ENCODE measurements around the gene VEGFA. TPM values are rescaled to one million over a fixed set of nuclear protein-coding genes. Genes with fewer than 3 reads are reported as not detected.

The VEGFA gene
- polyA plus RNA-seq, 3 donors, result 19.0 to 454 (median 32.0) TPM

- TF ChIP-seq CTCF (IDR thresholded peaks at IDR 0.05), result no peak
- intact Hi-C loops (cut with micrococcal nuclease), result loop anchor here in 1 of 2 donors (5.0 kb wide), 3 partner anchors 34 to 281 kb away; partner anchors contain the start of genes MRPS18A and VEGFA
- peaks cover 0 to 6% of the 10 kb centered on the region in 2 donors for H3K36me3 Mint-ChIP-seq
These were observed 49.0 kb upstream of the VEGFA start for GRCh38 chr6:43720999-43721398.

DNA sequence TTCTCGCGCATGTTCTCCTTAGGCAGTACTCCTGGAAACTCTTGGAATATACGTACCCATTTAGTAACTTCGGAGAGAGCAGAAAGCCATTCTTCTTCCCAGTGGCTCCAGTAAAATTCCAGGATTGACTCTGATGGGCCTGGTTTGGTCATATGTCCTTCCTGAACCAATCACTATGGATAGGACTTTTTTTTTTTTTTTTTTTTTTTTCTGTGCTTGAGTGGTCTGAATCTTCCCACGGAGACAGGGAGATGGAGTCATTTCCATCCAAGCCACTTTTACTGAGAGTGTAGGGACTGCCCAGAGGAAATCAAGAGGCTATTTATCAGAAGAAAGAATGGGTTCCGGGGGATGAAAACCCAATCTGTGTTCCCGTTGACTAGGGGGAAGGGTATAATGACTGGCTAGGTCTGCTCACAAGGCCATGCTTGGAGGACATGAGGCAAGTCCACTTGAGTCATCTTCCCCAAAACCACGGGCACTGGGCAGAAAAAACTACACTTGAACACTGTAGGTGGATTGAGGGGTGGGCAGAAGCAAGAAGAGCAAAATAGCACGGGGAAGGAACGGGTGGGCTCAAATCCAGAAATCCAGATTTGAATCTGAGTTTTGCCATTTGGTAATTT is 47.0 kb upstream of the VEGFA start:
- H3K4me3 Mint-ChIP-seq, result peak overlapping the region in 1 of 2 donors; percentile 17
- intact Hi-C loops (cut with micrococcal nuclease), result loop anchor here in 1 of 2 donors (5.0 kb wide), 3 partner anchors 36 to 279 kb away; partner anchors contain the start of genes MRPS18A and VEGFA
- H3K27me3 Mint-ChIP-seq (ENCODE audit: low read depth in 3 of 3), result peaks cover 22 to 49% (median 31%) of the 10 kb centered on the region in 3 donors
- peaks cover 48% of the 10 kb centered on the region for H3K4me1 Mint-ChIP-seq
- peak overlapping the region; percentile 24 to 99 (median 95) for H3K27ac Mint-ChIP-seq
- Histone ChIP-seq H3K36me3 (replicated peaks in 1 of 2; ENCODE audit: control insufficient read depth in 1 of 2, insufficient read depth in 2 of 2, low read length in 2 of 2) (no peaks in the 10 kb centered on the region), H3K4me2 (replicated peaks; ENCODE audit: extremely low read depth, low read length, poor library complexity, severe bottlenecking) (no peak overlapping the region), H4K20me1 (ENCODE audit: insufficient read depth, low read length) (no peaks in the 10 kb centered on the region), H3K79me2 (ENCODE audit: insufficient read depth, low read length) (no peaks in the 10 kb centered on the region), H3K27ac (ENCODE audit: low read depth in 1 of 2, low read length in 2 of 2) (peak overlapping the region in 1 of 2 donors; percentile 85), H3K9me3 (replicated peaks in 1 of 2; ENCODE audit: control insufficient read depth in 1 of 2, insufficient read depth in 1 of 2, low read length in 2 of 2) (no peaks in the 10 kb centered on the region), H3K27me3 (ENCODE audit: control insufficient read depth in 2 of 2, insufficient read depth in 2 of 2, low read length in 2 of 2) (peaks cover 7 to 33% of the 10 kb centered on the region in 2 donors), H2AFZ (ENCODE audit: insufficient read depth, low read depth, low read length, poor library complexity, severe bottlenecking) (no peak overlapping the region), H3K4me3 (replicated peaks in 1 of 3; ENCODE audit: low read depth in 2 of 3, low read length in 3 of 3) (no peak overlapping the region), H3K4me1 (ENCODE audit: control insufficient read depth in 1 of 2, insufficient read depth in 2 of 2, low read length in 2 of 2) (peaks cover 37 to 40% of the 10 kb centered on the region in 2 donors), H3K9ac (ENCODE audit: insufficient read depth, low read length, poor library complexity, severe bottlenecking) (no peak overlapping the region)
- peaks cover 0 to 5% of the 10 kb centered on the region in 2 donors for H3K36me3 Mint-ChIP-seq
- H3K9me3 Mint-ChIP-seq, result peaks cover 0 to 3% (median 0%) of the 10 kb centered on the region in 7 donors
- peak; percentile 73 to 87 (median 78) for DNase-seq
- no peak for TF ChIP-seq CTCF (IDR thresholded peaks at IDR 0.05)
- 90% methylated on average over 6 of the region's 10 CpGs for WGBS (ENCODE audit: insufficient coverage)

More at GRCh38 chr6:43720999-43721398, 49.0 kb upstream of the VEGFA start:
- H3K4me1 Mint-ChIP-seq, result peaks cover 41% of the 10 kb centered on the region
- WGBS (ENCODE audit: insufficient coverage), result 100% methylated on average over 1 of the region's 4 CpGs
- no peaks in the 10 kb centered on the region for H3K9me3 ChIP-seq (replicated peaks in 1 of 2; ENCODE audit: control insufficient read depth in 1 of 2, insufficient read depth in 1 of 2, low read length in 2 of 2)
- H3K9ac ChIP-seq (ENCODE audit: insufficient read depth, low read length, poor library complexity, severe bottlenecking), result no peak overlapping the region
- H3K27me3 Mint-ChIP-seq (ENCODE audit: low read depth in 3 of 3), result peaks cover 20 to 31% (median 21%) of the 10 kb centered on the region in 3 donors
- DNase-seq, result no peak
- no peak overlapping the region for H3K27ac Mint-ChIP-seq
- peak overlapping the region in 1 of 2 donors; percentile 18 for H3K4me3 Mint-ChIP-seq
- H4K20me1 ChIP-seq (ENCODE audit: insufficient read depth, low read length), result no peaks in the 10 kb centered on the region
- no peak overlapping the region for H2AFZ ChIP-seq (ENCODE audit: insufficient read depth, low read depth, low read length, poor library complexity, severe bottlenecking)
- H3K4me3 ChIP-seq (replicated peaks in 1 of 3; ENCODE audit: low read depth in 2 of 3, low read length in 3 of 3), result no peak overlapping the region
- peaks cover 0 to 3% (median 0%) of the 10 kb centered on the region in 7 donors for H3K9me3 Mint-ChIP-seq
- H3K27me3 ChIP-seq (ENCODE audit: control insufficient read depth in 2 of 2, insufficient read depth in 2 of 2, low read length in 2 of 2), result peaks cover 0 to 19% of the 10 kb centered on the region in 2 donors
- peaks cover 34 to 36% of the 10 kb centered on the region in 2 donors for H3K4me1 ChIP-seq (ENCODE audit: control insufficient read depth in 1 of 2, insufficient read depth in 2 of 2, low read length in 2 of 2)
- no peak overlapping the region for H3K4me2 ChIP-seq (replicated peaks; ENCODE audit: extremely low read depth, low read length, poor library complexity, severe bottlenecking)
- no peaks in the 10 kb centered on the region for H3K36me3 ChIP-seq (replicated peaks in 1 of 2; ENCODE audit: control insufficient read depth in 1 of 2, insufficient read depth in 2 of 2, low read length in 2 of 2)
- no peaks in the 10 kb centered on the region for H3K79me2 ChIP-seq (ENCODE audit: insufficient read depth, low read length)
- no peak overlapping the region for H3K27ac ChIP-seq (ENCODE audit: low read depth in 1 of 2, low read length in 2 of 2)

All from CD14-positive monocyte (primary cell).